SK-N-SH (cell line): ENCODE results near the gene DBP.

Source experiments
- CTCF ChIP-seq: fragments of 200-600 bp; sonication (generic); IDR thresholded peaks from 2 replicates; pipeline ENCODE4 v1.6.1; 2017; ENCODE audit warnings: antibody characterized with exemption, mild to moderate bottlenecking, moderate library complexity
- EP300 ChIP-seq, 2 experiments: IDR thresholded peaks; 2 replicates each; pipeline versions ENCODE4 v1.4.0 to v1.6.1; 2012; ENCODE audit warnings: borderline replicate concordance in 1 of 2, low read depth in 1 of 2, low read length in 1 of 2
- EZH2phosphoT487 ChIP-seq: fragments of 200-600 bp; sonication (generic); IDR thresholded peaks from 2 replicates; pipeline ENCODE4 v1.6.1; 2017; ENCODE audit warnings: low read depth, mixed run types, mild to moderate bottlenecking, antibody characterized with exemption, moderate library complexity, borderline replicate concordance
- JUND ChIP-seq: IDR thresholded peaks from 2 replicates; pipeline ENCODE4 v1.4.0; 2012
- POLR2AphosphoS5 ChIP-seq: IDR thresholded peaks from 2 replicates; pipeline ENCODE4 v1.6.1; 2012; ENCODE audit warnings: low read depth, low read length
- RCOR1 ChIP-seq: fragments of 150-350 bp; IDR thresholded peaks from 2 replicates; pipeline ENCODE4 v1.6.1; 2017; ENCODE audit warnings: antibody characterized with exemption, low read length
- REST ChIP-seq: IDR thresholded peaks from 2 replicates; pipeline ENCODE4 v1.6.1; 2012; ENCODE audit warnings: mild to moderate bottlenecking, low read depth, low read length, moderate library complexity
- SIN3A ChIP-seq: IDR thresholded peaks from 2 replicates; pipeline ENCODE4 v1.6.1; 2012; ENCODE audit warnings: low read depth, mild to moderate bottlenecking, low read length, moderate library complexity, borderline replicate concordance
- SMC3 ChIP-seq: IDR thresholded peaks from 2 replicates; pipeline ENCODE4 v1.6.1; 2012; ENCODE audit warnings: low read depth, low read length, improper control_type of control experiment

- TF ChIP-seq JUND (no peak), EP300 (IDR thresholded peaks at IDR 0.05; ENCODE audit: borderline replicate concordance in 1 of 2, low read depth in 1 of 2, low read length in 1 of 2) (no peak), EZH2phosphoT487 (no peak), CTCF (no peak), RCOR1 (no peak), REST (no peak), POLR2AphosphoS5 (no peak), SMC3 (no peak), SIN3A (no peak)
Measured at GRCh38 chr19:48627201-48627864, 9.8 kb downstream of the DBP start.
